Lower lobe of right lung (tissue), 2 donors: ENCODE results near the gene ZSWIM7. TPM values are rescaled to one million over a fixed set of nuclear protein-coding genes. Genes with fewer than 3 reads are reported as not detected.

ENCODE experiments used
- ATAC-seq, 2 donors: fragments of 200-7000 bp; cut with Tn5 transposase; one replicate each; pipeline ENCODE4 v1.9.1; 2020 to 2022; ENCODE audit warnings: mild to moderate bottlenecking in 2 of 2, moderate library complexity in 2 of 2
- DNase-seq: peaks from one replicate; pipeline ENCODE4 v3.0.0-alpha.2; 2020
- H3K27ac ChIP-seq: fragments of 200-600 bp; one replicate; pipeline ENCODE4 v1.8.0; 2022
- H3K27me3 ChIP-seq: fragments of 200-600 bp; one replicate; pipeline ENCODE4 v1.8.0; 2022; ENCODE audit warnings: low read depth
- H3K36me3 ChIP-seq: fragments of 200-600 bp; one replicate; pipeline ENCODE4 v1.8.0; 2022; ENCODE audit warnings: mild to moderate bottlenecking
- H3K4me1 ChIP-seq: fragments of 200-600 bp; one replicate; pipeline ENCODE4 v1.8.0; 2022
- H3K4me3 ChIP-seq: fragments of 200-600 bp; one replicate; pipeline ENCODE4 v1.8.0; 2022; ENCODE audit warnings: mild to moderate bottlenecking
- H3K9me3 ChIP-seq: fragments of 200-600 bp; one replicate; pipeline ENCODE4 v1.8.0; 2022
- CTCF ChIP-seq: fragments of 200-600 bp; IDR thresholded peaks from one replicate; pipeline ENCODE4 v1.8.0; 2022; ENCODE audit warnings: antibody characterized with exemption, mild to moderate bottlenecking
- intact Hi-C: fragments of 100-400 bp; cut with DNase I; formaldehyde crosslinking; loops from one replicate; pipeline ENCODE4 v1.11.0; 2022
- total RNA-seq: library from RNA; stranded (reverse); fragmentation: NEBNext Ultra II Directional; extraction: Animal tissue kit (Norgen Biotek cat#: 25700); gene quantifications from one replicate; pipeline ENCODE4 v1.2.1, GENCODE V29; 2021
- donor health status: DM: no; HTN: yes; CAD: no; lungs with severe emphysema.

Gene ZSWIM7
- total RNA-seq, 1 donor from 2014 or later = 21.3 TPM

GRCh38 chr17:16025202-16025601 lies 25.7 kb upstream of the ZSWIM7 start:
- H3K36me3 ChIP-seq = peaks cover 87% of the 10 kb centered on the region
- intact Hi-C loops = no loop called here

GRCh38 chr17:16023881-16024280 lies 24.4 kb upstream of the ZSWIM7 start:
- no peak for TF ChIP-seq CTCF
- no peaks in the 10 kb centered on the region for H3K27me3 ChIP-seq
- H3K4me3 ChIP-seq = no peak overlapping the region
- no peaks in the 10 kb centered on the region for H3K9me3 ChIP-seq
- H3K4me1 ChIP-seq = peaks cover 7% of the 10 kb centered on the region
- peaks cover 80% of the 10 kb centered on the region for H3K36me3 ChIP-seq
- no peak for DNase-seq
- H3K27ac ChIP-seq = no peak overlapping the region
- intact Hi-C loops = no loop called here
- no peak for ATAC-seq

More at GRCh38 chr17:16025202-16025601, 25.7 kb upstream of the ZSWIM7 start:
- Histone ChIP-seq H3K9me3 (no peaks in the 10 kb centered on the region), H3K27me3 (no peaks in the 10 kb centered on the region), H3K4me3 (no peak overlapping the region), H3K4me1 (peaks cover 7% of the 10 kb centered on the region), H3K27ac (no peak overlapping the region)
- no peak for TF ChIP-seq CTCF
- ATAC-seq = no peak
- DNase-seq = no peak

DNA sequence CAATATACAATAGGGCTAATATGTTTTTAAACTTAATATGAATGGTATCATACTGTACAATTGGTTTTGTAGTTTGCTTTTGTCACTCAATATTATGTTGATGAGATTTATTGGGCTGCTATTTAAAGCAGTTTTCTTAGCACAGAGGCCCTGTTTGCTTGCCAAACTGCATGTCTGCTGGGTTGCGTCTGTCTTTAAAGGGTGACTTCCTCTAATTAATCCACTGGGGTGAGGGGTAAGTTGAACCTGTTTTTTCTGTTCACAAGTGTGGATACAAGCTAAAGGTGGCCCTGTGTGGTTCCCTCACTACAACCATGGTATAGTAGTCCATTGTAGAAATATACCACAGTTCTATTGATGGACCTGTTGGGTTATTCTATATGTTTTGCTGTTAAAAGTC lies 19.8 kb upstream of the ZSWIM7 start:
- Histone ChIP-seq H3K27me3 (no peaks in the 10 kb centered on the region), H3K4me1 (peaks cover 6% of the 10 kb centered on the region), H3K27ac (no peak overlapping the region), H3K9me3 (no peaks in the 10 kb centered on the region), H3K36me3 (peaks cover 73% of the 10 kb centered on the region), H3K4me3 (no peak overlapping the region)
- intact Hi-C loops = no loop called here
- ATAC-seq = no peak
- TF ChIP-seq CTCF = no peak
- DNase-seq = no peak

GRCh38 chr17:16013943-16014407 lies 14.5 kb upstream of the ZSWIM7 start:
- ATAC-seq = no peak
- Histone ChIP-seq H3K4me1 (peaks cover 16% of the 10 kb centered on the region), H3K36me3 (peaks cover 60% of the 10 kb centered on the region), H3K27ac (no peak overlapping the region), H3K4me3 (no peak overlapping the region), H3K9me3 (no peaks in the 10 kb centered on the region), H3K27me3 (no peaks in the 10 kb centered on the region)
- intact Hi-C loops = no loop called here
- no peak for DNase-seq
- TF ChIP-seq CTCF = peak; percentile 44

DNA sequence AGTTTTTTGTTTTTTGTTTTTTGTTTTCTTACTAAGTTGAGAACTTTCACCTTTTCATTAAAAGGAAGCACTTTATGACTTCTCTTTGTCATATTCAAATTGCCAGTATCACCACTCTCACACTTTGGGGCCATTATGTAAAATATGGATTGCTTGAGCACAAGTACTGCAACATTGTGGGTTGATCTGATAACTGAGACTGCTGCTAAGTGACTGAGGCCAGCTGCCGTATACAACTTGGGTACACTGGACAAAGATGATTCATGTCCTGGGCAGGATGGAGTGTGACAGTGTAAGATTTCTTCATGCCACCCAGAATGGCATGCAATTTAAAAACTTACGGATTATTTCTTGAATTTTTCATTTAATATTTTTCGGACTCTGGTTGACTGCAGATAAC lies 7.9 kb upstream of the ZSWIM7 start:
- ATAC-seq (no peak), DNase-seq (no peak)
- intact Hi-C loops = no loop called here
- Histone ChIP-seq H3K36me3 (peaks cover 82% of the 10 kb centered on the region), H3K27me3 (no peaks in the 10 kb centered on the region), H3K27ac (no peak overlapping the region), H3K4me1 (peaks cover 15% of the 10 kb centered on the region), H3K4me3 (no peak overlapping the region), H3K9me3 (no peaks in the 10 kb centered on the region)
- TF ChIP-seq CTCF = no peak

DNA sequence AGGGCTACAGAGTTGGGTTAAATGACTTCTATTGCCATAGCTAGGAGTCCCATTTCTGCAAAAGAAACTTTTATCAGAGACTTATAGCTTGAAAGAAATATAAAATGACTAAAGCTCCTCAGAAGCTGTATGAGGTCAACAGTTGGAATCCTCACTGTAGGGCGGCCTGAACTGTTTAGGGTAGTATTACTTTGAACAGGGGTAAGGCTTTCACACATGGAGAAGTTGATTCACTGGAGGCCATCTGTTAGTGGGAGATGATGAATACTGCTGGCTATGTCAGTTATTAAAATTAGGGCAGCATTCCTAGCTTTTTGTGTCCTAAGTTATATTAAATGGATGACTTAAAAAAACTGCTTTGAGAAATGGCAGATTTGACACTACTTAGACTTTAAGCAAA lies 6.1 kb upstream of the ZSWIM7 start:
- no peak overlapping the region for H3K4me3 ChIP-seq
- H3K4me1 ChIP-seq = peaks cover 26% of the 10 kb centered on the region
- H3K9me3 ChIP-seq = no peaks in the 10 kb centered on the region
- peaks cover 94% of the 10 kb centered on the region for H3K36me3 ChIP-seq
- intact Hi-C loops = no loop called here
- DNase-seq (no peak), ATAC-seq (no peak)
- peak overlapping the region; percentile 15 for H3K27ac ChIP-seq
- TF ChIP-seq CTCF = no peak
- H3K27me3 ChIP-seq = no peaks in the 10 kb centered on the region
